Measurements from ENCODE around the gene CASP12.

Gene CASP12

GRCh38 chr11:104891135-104891534 is 7.1 kb downstream of the CASP12 start:
- DNase-seq: no peak

DNA sequence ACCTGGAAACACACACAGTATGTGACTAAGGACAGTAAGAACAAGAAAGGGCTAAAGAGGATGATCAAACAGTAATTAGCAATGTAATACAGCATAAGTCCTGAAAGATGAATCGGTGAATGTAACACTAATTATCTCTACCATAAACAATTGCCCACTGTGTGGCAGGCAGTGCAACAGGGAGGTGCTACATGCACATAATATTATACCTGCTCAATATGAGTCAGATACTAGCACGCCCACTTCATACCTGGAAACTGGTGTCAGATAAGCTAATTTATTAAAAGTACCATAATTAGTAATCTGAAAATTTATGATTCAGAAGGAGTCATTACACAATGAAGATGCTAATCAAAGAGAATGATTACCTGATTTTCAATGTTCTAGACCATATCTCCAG is 14.9 kb downstream of the CASP12 start:
- no peak for DNase-seq

- DNase-seq: no peak
These were observed 17.0 kb downstream of the CASP12 start for GRCh38 chr11:104881117-104881794.

DNA sequence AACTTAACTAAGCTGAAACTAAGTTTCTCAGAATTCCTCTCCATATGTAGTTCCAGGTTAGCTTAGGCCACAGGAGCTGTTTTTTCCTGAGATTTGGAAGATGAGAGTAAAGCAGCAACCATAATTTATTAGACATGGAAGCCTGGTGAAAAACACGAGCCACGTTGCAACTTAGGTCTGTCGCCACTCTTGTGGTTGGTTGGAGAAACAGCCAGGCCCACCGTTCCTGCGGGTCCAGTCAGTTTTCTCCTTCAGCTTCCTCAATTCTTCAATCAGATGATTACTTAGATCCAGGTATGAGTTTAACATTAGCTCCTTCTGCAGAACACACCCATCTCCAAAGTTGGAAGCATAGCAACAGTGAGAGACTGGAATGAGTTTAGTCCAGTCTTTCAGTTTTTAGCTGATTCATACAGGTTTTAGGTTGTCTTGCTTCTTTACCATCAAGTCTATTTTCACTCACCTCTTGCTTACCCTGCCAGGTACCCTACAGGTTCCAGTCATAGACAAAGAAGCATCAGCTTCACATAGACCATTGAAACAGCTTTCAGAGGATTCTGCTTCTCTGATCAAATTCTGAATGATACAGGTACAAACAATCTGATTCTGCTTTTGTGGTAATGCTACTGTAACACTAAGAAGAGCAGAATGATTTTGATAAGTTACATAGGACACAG is 18.6 kb downstream of the CASP12 start:
- DNase-seq: no peak

DNA sequence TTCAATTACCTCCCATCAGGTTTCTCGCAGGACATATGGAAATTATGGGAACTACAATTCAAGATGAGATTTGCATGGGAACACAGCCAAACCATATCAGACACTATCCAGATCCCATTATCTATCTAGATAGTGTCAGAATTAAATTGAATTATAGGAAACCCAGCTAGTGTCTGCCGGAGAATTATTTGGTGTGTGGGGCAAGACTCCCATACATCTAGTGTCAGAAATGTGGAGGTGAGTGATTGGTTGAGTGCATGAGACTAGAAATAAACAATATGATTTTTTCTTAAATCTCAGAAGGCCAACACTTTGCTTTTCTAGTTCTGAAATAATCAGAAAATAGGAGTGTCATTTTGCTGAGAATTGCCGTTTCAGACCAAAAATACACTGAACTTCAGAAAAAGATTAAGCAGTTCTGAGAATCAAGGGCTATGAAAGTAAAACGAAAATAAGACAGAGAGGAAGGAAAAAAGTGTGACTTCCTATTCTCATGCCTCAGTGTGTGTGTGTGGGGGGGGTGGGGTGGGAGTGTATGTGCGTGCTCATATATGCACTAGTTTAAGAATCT is 21.3 kb downstream of the CASP12 start:
- peak in 1 of 2 donors; percentile 42 for DNase-seq

- DNase-seq: peak in 1 of 2 donors; percentile 6
These were observed 21.9 kb downstream of the CASP12 start for GRCh38 chr11:104876324-104876723.

DNA sequence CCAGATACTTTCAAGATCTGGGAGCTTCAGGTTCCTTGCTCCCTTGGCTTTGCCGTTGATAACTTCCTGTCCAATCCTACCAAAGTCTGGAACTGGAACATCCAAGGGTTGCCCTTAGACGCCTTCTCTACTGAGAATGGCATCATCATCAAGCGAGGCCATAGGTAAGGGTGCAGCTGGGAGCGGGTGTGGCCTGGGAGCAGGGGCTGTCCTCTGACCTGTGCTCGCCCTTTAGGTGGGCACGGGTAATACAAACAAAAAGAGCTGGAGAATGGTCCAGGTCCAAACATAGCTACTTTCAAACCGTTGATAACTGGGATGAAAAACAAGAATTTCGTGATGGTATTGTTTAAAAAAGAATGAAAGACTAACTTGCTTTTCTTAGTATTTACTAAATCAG is 25.0 kb downstream of the CASP12 start:
- DNase-seq: no peak

- DNase-seq: no peak
These were observed 25.9 kb downstream of the CASP12 start for GRCh38 chr11:104872393-104872792.

DNA sequence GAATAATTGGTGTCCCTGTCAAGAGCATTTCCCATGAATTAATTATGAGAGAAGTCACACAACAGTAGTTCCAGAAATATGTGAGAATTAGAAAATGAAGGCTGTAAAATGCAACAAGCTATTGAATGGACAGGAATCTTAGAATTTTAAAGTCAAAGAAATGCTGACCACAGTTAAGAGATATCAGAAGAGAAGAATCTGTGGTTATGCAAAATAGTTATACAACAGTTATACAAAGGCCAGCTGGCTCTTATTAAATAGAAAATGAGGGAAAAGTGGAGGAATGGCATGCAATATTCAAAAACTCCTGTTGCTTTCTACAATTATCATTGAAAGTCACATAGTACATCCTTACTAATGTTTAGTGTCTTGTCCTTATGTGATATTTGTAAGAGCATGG is 27.4 kb downstream of the CASP12 start:
- no peak for DNase-seq

- no peak for DNase-seq
These were observed 31.4 kb downstream of the CASP12 start for GRCh38 chr11:104866815-104867214.

GRCh38 chr11:104858882-104859775 is 39.1 kb downstream of the CASP12 start:
- DNase-seq: no peak

- DNase-seq: no peak
These were observed 41.7 kb downstream of the CASP12 start for GRCh38 chr11:104856607-104857006.

DNA sequence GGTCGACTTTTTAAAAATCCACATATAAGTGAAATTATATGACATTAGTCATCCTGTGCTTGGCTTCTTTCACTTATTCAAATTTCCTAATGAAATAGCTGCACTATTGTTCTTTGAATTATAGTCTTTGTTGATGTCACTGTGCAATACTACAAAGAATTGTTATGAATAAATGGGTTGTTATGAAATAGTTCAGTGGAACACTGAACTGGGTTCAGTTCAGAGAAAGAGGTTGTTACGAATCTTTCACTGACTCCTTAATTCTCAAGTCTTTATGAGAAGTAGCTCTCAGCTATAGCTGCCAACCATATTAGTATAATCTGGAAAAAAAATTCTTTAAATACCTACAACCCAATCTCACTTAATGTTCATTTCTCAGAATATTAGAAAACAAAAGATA is 42.3 kb downstream of the CASP12 start:
- DNase-seq: no peak

- no peak for DNase-seq
These were observed 45.0 kb downstream of the CASP12 start for GRCh38 chr11:104853276-104853675.

DNA sequence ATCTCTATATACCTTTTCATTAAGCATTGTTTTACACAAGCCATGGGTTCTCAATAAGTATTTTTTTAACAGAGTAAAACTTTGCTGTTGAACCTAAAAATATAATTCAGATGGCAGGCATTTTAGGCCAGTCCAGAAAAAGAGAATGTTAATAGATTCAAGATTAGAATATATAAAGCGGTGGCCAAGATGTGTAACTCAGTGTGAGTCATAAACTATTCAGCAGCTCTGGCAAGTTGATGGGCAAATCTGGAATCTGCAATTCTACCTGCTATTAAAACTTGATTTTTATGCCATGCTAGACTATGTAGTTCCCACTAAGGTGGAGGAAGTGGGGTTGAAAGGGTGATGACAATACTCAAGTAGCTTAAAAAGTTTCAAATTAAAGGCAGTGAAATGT is 45.4 kb downstream of the CASP12 start:
- DNase-seq: no peak

- DNase-seq: no peak
These were observed 52.0 kb downstream of the CASP12 start for GRCh38 chr11:104846216-104846615.

- DNase-seq: no peak
These were observed 53.8 kb downstream of the CASP12 start for GRCh38 chr11:104844451-104844850.

DNA sequence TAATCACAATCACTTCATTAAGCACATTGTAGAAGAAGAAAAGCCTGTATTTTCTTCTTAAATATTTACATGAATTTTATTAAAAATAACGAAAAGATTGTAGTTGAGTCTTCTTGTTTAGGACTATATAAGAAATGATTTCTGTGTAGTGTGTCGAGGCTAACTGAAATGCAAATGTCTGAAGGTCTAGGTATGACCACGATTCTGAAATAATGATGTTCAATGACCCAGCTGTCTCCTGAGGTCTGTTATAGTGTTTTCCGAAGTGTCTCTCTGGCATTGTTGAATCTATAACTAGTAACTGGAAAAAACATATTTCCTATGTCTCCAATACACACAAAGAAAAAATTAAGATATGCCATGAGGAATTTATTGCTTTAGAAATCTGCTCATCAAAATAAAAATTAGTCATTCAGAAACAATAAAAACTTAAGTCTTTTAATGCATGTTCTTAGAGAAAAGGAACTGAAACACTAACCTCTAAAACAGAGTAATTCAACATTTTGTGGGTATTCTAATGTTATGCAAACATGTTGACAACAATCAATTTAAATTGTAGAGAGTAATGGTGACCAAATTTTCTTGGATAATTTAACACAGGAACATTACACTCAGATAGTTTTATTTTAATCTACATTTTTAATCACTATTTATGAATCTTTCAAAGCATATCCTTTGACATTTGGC is 55.0 kb downstream of the CASP12 start:
- no peak for DNase-seq

DNA sequence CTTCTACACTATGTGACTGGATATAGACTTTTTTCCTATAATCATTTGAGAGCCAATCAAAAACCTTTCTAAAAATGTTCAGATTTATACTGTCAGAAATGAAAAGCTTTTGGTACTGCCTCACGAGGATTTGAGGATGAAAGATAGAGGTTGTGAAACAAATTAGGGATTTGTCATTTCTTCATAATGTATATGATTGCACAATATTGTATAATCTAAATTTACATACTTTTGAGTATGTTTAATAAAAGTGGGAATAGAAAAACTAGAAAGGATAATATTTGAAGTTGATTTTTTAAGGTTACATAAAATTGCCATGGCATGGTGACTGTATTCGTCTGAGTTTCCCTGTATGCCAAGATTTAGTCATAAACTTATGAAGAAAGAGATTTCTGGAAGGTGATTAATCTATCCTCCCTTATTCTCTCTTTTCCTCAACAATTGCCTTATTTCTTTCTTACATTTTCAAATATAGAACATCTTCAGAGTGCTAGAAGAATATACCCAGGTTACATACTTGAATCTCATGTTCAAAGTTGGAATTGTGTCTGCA is 56.2 kb downstream of the CASP12 start:
- no peak for DNase-seq

DNA sequence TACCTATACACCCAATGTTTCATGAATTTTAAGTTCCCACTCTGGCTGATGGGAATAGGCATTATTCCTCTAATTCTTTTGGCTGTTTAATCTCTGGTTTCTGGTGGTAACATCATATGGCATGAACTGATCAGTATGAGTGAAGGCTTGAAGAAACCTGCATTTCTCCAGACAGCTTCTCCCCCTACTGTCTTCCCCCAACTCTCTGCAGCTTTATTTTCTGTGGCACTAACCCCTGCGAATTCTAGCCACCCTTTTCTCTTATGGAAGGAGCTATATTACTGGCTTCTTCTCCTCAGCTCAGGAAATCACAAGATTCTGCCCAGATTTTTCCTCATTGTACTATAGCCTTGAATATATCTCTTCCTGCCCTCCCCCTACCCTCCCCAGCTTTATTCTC is 57.1 kb downstream of the CASP12 start:
- no peak for DNase-seq

DNA sequence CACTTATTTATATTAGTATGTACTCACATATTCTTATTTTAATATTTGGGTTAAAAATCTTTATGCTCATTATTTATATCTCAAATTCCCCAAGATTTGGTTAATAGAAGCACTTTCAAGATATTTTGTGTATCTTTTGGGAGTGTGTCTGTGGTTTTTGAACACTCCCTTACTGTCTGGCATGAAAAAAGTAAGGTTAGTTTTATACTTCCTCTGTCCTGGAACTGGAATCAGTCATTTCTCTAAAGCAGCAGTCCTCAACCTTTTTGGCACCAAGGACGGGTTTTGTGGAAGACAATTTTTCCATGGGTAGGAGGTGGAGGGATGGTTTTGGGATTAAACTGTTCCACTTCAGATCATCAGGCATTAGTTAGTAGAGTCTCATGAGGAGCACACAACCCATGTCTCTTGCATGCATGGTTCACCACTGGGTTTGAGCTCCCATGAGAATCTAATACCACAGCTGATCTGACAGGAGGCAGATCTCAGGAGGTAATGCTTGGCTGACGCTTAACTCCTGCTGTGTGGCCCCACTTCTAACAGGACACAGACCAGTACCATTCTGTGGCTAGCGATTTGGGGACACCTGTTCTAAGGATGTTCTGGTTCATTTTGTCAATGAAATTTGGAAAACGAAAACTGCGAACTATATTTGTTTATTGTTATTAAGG is 60.2 kb downstream of the CASP12 start:
- no peak for DNase-seq

DNA sequence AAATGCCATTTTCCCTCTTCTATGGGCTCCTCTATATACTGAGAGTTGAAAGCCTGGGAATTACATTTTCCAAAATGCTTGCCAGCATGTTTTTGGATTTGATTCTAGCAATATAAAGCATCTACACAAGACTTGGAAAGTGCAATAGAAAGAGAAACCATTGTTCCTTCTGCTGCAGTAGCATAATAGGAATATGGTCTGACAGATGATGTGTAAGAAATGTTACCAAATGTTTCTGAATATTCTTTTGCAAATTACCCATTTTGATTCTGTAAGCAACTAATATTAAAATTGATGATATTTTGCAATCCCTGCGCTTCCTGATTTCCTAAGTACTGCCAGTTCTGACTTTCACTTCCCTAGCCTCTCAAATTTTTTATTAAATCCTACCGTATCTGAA is 61.6 kb downstream of the CASP12 start:
- DNase-seq: no peak

All from bone marrow (tissue), 2 donors.